ENCODE data around the gene RALGAPA1. TPM values are rescaled to one million over a fixed set of nuclear protein-coding genes. Genes with fewer than 3 reads are reported as not detected.
"Not testable (repeated sequence)": the region's sequence is repeated elsewhere in the genome, so short reads cannot be mapped to it uniquely, and the experiment has no call there.

Gene RALGAPA1
- total RNA-seq, 1 experiment from 2014 or later = 28.2 TPM

DNA sequence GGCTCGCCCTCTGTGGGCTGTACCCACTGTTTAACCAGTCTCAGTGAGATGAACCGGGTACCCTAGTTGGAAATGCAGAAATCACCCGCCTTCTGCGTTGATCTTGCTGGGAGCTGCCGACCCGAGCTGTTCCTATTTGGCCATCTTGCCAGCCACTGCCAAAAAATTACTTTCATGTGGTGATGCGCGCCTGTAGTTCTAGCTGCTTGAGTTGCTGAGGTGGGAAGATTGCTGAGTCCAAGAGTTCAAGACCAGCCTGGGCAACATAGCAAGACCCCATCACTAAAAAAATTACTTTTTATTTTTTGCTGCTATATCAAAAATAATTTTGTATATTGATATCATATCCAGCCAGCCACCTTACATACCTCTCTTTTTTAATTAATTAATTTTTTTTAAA lies 35.4 kb upstream of the RALGAPA1 start:
- Mint-ChIP-seq H3K4me3 (ENCODE audit: low read depth, unreplicated experiment) (no peak overlapping the region), H3K36me3 (ENCODE audit: insufficient read depth, unreplicated experiment) (peaks cover 9% of the 10 kb centered on the region), H3K4me1 (ENCODE audit: low read depth, unreplicated experiment) (no peaks in the 10 kb centered on the region), H3K27me3 (ENCODE audit: unreplicated experiment) (no peaks in the 10 kb centered on the region), H3K27ac (ENCODE audit: unreplicated experiment) (no peak overlapping the region), H3K9me3 (ENCODE audit: low read depth, unreplicated experiment) (peaks cover 16% of the 10 kb centered on the region)
- CTCF ChIA-PET = no interaction called here
- BruUV-seq (replicated peaks) = no TSS peak
- DNase-seq = no peak
- intact Hi-C loops (cut with micrococcal nuclease; ENCODE audit: unreplicated experiment) = no loop called here
- TF ChIP-seq, protein P1, sequence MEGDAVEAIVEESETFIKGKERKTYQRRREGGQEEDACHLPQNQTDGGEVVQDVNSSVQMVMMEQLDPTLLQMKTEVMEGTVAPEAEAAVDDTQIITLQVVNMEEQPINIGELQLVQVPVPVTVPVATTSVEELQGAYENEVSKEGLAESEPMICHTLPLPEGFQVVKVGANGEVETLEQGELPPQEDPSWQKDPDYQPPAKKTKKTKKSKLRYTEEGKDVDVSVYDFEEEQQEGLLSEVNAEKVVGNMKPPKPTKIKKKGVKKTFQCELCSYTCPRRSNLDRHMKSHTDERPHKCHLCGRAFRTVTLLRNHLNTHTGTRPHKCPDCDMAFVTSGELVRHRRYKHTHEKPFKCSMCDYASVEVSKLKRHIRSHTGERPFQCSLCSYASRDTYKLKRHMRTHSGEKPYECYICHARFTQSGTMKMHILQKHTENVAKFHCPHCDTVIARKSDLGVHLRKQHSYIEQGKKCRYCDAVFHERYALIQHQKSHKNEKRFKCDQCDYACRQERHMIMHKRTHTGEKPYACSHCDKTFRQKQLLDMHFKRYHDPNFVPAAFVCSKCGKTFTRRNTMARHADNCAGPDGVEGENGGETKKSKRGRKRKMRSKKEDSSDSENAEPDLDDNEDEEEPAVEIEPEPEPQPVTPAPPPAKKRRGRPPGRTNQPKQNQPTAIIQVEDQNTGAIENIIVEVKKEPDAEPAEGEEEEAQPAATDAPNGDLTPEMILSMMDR (IDR thresholded peaks at IDR 0.05; ENCODE audit: unreplicated experiment) = no peak

DNA sequence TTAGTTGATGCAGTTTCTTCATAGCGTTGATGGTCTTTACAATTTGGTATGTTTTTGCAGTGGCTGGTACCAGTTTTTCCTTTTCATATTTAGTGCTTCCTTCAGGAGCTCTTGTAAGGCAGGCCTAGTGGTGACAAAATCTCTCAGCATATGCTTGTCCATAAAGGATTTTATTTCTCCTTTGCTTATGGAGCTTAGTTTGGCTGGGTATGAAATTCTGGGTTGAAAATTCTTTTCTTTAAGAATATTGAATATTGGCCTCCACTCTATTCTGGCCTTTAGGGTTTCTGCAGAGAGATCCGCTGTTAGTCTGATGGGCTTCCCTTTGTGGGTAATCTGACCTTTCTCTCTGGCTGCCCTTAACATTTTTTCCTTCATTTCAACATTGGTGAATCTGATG lies 33.1 kb upstream of the RALGAPA1 start:
- intact Hi-C loops (cut with micrococcal nuclease; ENCODE audit: unreplicated experiment); H3K36me3 Mint-ChIP-seq (ENCODE audit: insufficient read depth, unreplicated experiment); DNase-seq; BruUV-seq (replicated peaks); H3K27ac Mint-ChIP-seq (ENCODE audit: unreplicated experiment); H3K27me3 Mint-ChIP-seq (ENCODE audit: unreplicated experiment); CTCF ChIA-PET; H3K4me1 Mint-ChIP-seq (ENCODE audit: low read depth, unreplicated experiment); H3K4me3 Mint-ChIP-seq (ENCODE audit: low read depth, unreplicated experiment): not testable (repeated sequence)
- peaks cover 16% of the 10 kb centered on the region for H3K9me3 Mint-ChIP-seq (ENCODE audit: low read depth, unreplicated experiment)

- H3K27me3 Mint-ChIP-seq (ENCODE audit: unreplicated experiment); BruUV-seq (replicated peaks); DNase-seq; H3K4me1 Mint-ChIP-seq (ENCODE audit: low read depth, unreplicated experiment); CTCF ChIA-PET; H3K36me3 Mint-ChIP-seq (ENCODE audit: insufficient read depth, unreplicated experiment); intact Hi-C loops (cut with micrococcal nuclease; ENCODE audit: unreplicated experiment); H3K27ac Mint-ChIP-seq (ENCODE audit: unreplicated experiment); H3K4me3 Mint-ChIP-seq (ENCODE audit: low read depth, unreplicated experiment): not testable (repeated sequence)
- peaks cover 16% of the 10 kb centered on the region for H3K9me3 Mint-ChIP-seq (ENCODE audit: low read depth, unreplicated experiment)
Measured at GRCh38 chr14:35841704-35842103, 32.6 kb upstream of the RALGAPA1 start.

DNA sequence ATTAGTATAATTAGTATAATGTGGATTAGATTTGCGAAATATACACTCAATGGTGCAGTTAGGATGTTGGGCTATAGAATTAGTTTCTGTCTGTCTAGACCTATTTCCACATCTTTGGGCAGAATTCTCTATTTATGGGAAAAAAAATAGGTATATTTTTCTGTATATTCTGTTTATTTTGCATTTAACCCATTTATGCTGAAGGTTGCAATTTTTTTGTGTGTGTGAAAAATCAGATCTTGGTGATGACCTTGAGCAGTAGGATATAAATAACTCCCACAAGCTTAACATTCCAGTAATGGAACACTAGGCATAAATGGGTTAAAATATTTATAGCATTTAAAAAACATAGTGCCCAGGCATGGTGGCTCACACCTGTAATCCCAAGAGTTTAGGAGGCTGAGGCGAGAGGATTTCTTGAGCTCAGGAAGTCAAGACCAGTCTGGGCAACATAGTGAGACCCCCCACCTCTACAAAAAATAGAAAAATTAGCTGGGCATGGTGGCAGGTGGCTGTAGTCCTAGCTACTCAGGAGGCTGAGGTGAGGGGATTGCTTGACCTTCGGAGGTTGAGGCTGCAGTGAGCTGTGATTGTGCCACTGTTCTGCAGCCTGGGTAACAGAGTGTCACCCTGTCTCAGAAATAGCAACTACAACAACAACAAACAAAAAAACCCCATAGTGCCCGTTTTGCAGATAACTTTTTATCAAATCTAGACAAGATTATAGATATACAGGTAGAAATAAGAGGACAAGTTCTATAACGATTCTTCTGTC lies 26.3 kb upstream of the RALGAPA1 start:
- no peaks in the 10 kb centered on the region for H3K36me3 Mint-ChIP-seq (ENCODE audit: insufficient read depth, unreplicated experiment)
- BruUV-seq (replicated peaks) = no TSS peak
- intact Hi-C loops (cut with micrococcal nuclease; ENCODE audit: unreplicated experiment) = no loop called here
- no peak overlapping the region for H3K4me3 Mint-ChIP-seq (ENCODE audit: low read depth, unreplicated experiment)
- no peaks in the 10 kb centered on the region for H3K27me3 Mint-ChIP-seq (ENCODE audit: unreplicated experiment)
- CTCF ChIA-PET = no interaction called here
- H3K9me3 Mint-ChIP-seq (ENCODE audit: low read depth, unreplicated experiment) = peaks cover under 1% of the 10 kb centered on the region
- TF ChIP-seq, protein P1 (IDR thresholded peaks at IDR 0.05; ENCODE audit: unreplicated experiment) = no peak
- H3K4me1 Mint-ChIP-seq (ENCODE audit: low read depth, unreplicated experiment) = no peaks in the 10 kb centered on the region
- H3K27ac Mint-ChIP-seq (ENCODE audit: unreplicated experiment) = no peak overlapping the region
- no peak for DNase-seq

DNA sequence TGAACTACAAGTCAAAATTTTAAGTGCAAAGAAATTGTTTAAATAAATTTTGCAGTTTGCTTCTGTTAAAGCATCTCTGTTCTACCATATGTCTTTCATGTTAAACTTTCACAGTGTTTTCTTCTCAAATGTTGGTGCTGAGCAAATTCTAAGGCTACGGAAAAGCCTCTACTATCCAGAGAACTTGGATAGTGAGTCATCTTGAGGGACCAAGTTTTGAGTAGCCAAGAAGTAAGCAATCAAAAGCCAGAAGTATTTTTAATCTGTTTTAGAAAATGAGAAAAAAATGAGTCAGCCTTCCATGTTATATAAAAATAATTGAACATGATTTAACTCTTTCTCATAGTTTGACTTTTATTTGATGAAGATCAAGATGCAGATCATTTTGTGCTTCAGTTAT lies 20.4 kb upstream of the RALGAPA1 start:
- intact Hi-C loops (cut with micrococcal nuclease; ENCODE audit: unreplicated experiment) = loop anchor here (5.0 kb wide), 1 partner anchor 238 kb away; no protein-coding TSS in a partner anchor

More for the DNA sequence above, 20.4 kb upstream of the RALGAPA1 start:
- Mint-ChIP-seq H3K9me3 (ENCODE audit: low read depth, unreplicated experiment) (no peaks in the 10 kb centered on the region), H3K4me3 (ENCODE audit: low read depth, unreplicated experiment) (no peak overlapping the region), H3K36me3 (ENCODE audit: insufficient read depth, unreplicated experiment) (peaks cover 28% of the 10 kb centered on the region), H3K27me3 (ENCODE audit: unreplicated experiment) (no peaks in the 10 kb centered on the region), H3K27ac (ENCODE audit: unreplicated experiment) (no peak overlapping the region), H3K4me1 (ENCODE audit: low read depth, unreplicated experiment) (peaks cover 11% of the 10 kb centered on the region)
- CTCF ChIA-PET = no interaction called here
- TF ChIP-seq, protein P1 (IDR thresholded peaks at IDR 0.05; ENCODE audit: unreplicated experiment) = no peak
- DNase-seq = no peak
- no TSS peak for BruUV-seq (replicated peaks)
